GM13976 (cell line): ENCODE data around the gene TNFRSF1A.

Experiments
- DNase-seq: peaks from one replicate; pipeline ENCODE4 v3.0.0; 2012; ENCODE audit warnings: low spot score
- CTCF ChIP-seq: IDR thresholded peaks from 2 replicates; pipeline ENCODE4 v1.5.1; 2012; ENCODE audit warnings: borderline replicate concordance, mild to moderate bottlenecking; ENCODE audit not compliant: insufficient read depth; ENCODE audit errors: extremely low read depth, missing control alignments, control extremely low read depth
- in situ Hi-C: fragments of 300-500 bp; cut with MboI; formaldehyde crosslinking; loops from one replicate; pipeline ENCODE4 v1.12.0; 2022; ENCODE audit warnings: low sequenced_read_pairs, mixed read lengths, inconsistent platforms; ENCODE audit not compliant: unreplicated experiment

The TNFRSF1A gene

GRCh38 chr12:6333029-6333428 lies 8.8 kb downstream of the TNFRSF1A start:
- no peak for TF ChIP-seq CTCF
- DNase-seq = no peak
- in situ Hi-C loops = no loop called here

- no peak for TF ChIP-seq CTCF
- in situ Hi-C loops = no loop called here
- DNase-seq = no peak
These were observed 9.4 kb downstream of the TNFRSF1A start for GRCh38 chr12:6332459-6332858.

GRCh38 chr12:6330999-6331714 lies 10.7 kb downstream of the TNFRSF1A start:
- TF ChIP-seq CTCF = no peak
- in situ Hi-C loops = no loop called here
- no peak for DNase-seq

- TF ChIP-seq CTCF = no peak
- in situ Hi-C loops = no loop called here
- DNase-seq = no peak
These were observed 11.7 kb downstream of the TNFRSF1A start for GRCh38 chr12:6330192-6330591.

GRCh38 chr12:6329703-6330064 lies 12.2 kb downstream of the TNFRSF1A start:
- in situ Hi-C loops = no loop called here
- TF ChIP-seq CTCF = no peak
- no peak for DNase-seq

GRCh38 chr12:6328945-6329702 lies 12.8 kb downstream of the TNFRSF1A start:
- DNase-seq = no peak
- no peak for TF ChIP-seq CTCF
- in situ Hi-C loops = no loop called here
